HK-2 (cell line): ENCODE results near the gene LRMDA.

Experiments
- DNase-seq: peaks from one replicate; pipeline ENCODE4 v3.0.0-alpha.2; 2018; ENCODE audit not compliant: unreplicated experiment

Gene LRMDA

DNA sequence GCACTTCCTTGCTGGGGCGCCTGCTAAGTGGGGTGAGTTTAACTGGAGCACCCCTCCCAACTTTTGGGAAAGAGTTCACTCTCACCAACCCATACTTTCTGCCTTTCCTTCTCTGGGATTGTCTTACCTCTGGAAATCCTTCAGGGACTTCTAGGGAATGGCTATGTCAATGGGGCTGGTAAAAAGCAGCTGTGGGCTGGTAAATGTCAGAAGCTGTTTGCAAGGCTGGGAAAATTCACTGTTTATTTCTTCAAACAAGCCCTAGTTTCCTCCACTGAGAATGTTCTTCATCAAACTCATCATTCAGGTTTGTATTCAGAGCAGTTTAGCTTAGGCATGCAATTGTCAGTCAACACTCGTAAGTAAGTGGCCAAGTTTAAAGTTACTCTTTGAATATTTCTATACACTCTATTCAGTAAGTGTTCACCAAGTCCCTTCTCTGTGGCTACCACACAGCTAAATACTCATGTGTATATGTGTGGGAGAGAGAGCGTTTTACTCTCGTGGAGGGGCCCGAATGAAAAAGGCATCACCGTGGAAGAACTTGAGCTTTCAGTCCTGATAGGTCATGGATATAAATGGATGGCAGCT, 654.8 kb downstream of the LRMDA start:
- DNase-seq: no peak

DNA sequence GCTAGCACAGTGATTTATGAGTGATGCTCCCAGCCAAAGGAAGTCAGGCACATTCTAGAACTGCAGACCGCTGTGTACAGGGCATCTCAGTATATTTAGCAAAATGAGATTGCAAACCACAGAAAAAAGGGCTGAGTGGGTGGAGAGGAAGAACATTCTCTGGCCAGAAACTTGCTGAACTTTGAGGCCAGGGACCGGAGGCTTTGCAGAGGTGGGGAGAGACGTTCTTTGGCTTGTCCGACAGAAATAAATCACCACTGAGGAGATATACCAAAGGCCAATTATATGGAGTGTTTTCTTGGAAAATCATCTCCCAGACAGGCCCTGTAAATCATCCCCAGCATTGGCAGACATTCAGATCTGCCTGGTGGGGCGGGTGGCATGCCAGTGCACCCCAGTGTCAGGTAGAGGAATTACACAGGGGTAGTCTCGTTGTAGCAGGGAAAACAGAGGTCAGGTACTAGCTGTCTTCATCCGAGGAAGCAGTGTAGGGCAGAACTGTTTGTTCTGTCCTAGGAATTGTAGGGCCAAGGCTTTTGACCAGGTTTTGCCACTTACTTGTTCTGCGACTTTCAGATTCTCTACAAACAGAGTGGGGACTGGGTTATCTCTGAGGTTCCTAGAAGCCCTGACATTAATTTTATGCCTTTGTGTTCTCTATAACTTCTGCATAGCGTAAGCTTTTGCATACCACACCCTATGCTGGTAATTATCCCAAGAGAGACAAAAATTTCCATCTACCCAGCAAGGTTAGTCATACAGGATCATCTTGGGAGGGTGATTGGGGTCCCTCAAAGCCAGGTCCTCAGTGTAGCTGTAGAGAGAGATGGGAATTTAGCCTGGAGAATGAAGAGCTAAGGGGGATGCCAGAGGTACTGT, 655.6 kb downstream of the LRMDA start:
- peak; percentile 82 for DNase-seq

DNA sequence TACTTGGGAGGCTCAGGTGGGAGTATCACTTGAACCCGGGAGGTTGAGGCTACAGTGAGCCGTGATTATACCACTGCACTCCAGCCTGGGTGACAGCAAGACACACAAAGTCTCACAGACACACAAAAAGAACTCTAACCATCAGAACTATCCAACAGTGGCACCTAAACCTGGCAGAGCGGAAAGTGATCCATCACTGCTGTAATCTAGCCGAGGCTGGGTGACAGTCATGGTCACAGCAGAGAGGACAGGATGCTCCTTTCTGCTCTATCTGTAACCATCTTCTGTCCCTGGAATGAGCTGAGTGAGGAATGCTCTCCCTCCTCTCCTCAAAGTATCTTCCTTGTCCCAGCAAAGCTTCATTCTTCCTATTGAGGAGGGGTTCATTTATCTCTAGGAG, 656.6 kb downstream of the LRMDA start:
- DNase-seq: no peak

DNA sequence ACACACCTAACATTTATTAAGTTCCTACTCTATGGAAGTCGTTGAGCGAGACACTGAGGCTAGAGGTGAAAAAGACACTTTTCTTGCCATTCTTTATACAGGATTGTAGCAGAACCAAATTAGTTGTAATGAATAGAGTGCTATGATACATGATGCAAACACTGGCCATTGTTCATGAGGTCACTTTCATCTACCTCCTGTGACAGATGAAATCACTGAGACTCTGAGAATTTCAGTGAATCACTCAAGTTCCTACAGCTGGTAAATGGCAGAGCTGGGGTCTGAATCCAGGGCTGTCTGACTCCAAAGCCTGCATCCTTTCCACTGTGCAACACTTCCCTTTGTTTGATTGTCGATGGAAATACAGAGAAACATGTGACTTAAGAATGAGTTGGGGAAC, 657.6 kb downstream of the LRMDA start:
- DNase-seq: no peak

DNA sequence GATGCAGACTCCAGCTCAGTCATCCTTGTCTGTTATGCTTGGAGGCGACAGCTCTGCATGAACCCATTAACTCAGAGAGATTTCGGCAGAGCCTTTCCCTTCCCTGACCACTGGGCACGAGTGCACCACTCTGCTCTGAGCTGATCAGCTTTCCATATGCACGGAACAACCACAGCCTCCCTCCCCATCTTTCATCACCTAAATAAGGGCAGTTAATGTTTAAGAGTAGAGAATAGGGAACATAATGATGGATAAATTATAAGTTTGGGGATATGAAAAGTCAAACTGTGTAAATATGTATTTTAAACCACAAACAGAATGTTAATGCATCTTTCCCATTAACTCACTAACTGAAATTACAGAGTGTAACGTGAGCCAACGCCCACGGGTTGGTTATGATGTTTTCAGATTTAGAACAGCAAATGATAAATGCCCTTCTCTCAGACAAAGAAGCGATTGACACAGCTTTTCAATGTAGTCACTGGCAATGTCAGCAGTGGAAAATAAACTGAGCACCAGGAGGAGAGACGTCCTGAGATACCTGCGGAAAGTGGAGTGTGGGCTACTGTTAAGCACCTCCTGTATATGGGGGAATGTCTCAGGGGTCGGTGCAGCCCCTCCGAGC, 658.2 kb downstream of the LRMDA start:
- DNase-seq: no peak

DNA sequence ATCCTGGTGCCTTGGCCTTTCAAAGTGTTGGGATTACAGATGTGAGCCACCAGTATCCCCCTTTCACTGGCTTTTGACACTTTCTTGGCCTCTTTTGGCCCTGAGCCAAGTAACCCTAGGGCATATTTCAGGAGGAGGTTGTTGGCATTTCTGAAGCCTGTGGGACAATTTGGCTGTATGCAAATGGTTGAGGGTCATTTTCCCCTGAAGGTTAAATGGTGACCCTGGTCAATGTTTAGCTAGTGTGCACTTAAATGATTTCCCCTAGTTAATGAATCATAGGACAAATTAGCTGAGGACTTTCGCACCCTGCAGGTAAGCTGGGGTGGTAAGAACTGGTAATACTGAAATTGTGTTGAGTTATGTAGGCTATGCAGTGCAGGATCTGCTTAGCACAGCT, 660.5 kb downstream of the LRMDA start:
- no peak for DNase-seq

DNA sequence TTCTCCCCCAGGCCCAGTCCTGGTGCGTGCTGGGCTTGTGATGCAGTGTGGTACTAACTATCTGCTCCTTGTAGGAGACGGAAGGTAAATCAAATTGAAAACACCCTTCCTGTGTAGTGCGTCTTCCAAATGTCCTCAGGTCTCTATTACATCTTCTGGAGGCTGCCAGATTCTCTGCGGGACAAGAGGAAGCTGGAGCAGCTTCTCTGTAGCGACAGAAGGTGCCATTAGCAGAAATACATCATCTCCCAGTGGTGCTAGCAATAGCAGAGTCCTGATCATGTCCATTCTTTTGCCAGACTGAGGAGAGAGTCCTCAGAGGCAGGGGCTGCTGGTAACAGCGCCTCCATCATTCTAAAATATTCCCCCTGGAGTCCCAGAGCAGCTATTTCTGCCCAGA, 675.2 kb downstream of the LRMDA start:
- DNase-seq: no peak

DNA sequence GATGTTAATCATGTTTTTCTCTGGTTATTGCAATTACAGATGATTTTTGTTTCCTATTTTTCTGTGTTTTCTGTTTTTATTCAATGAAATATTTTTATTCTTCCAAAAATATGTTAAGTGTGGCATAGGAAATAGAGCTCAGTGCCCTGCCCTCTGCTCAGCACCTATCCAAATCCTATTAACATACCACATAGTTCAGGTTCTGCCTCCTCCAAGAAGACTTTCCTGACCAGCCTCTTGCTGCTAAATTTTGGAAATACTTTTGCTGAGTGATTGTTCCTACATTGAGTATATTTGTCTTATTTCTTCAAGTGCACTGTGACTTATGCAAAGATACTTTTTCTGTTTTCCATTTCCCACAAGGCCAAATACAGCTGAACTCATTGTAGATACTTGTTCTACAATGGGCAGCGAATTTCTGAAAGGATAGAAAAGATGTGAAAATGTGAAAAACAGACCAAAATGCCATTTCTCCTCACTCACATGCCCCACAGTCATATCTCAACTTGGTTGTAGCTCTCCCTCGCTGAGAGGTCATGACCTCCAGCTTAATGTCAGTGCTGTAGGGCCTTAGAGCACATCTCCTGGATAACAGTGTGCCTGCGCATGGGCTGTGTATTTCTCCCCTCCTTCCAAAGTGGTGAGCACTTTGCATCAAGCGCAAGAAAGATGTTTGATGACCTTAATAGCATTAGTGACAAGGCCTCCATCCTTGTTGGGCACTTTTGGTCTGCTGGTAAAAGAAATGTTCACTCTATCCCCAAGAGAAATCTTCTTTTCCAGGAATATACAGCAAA, 677.3 kb downstream of the LRMDA start:
- no peak for DNase-seq

DNA sequence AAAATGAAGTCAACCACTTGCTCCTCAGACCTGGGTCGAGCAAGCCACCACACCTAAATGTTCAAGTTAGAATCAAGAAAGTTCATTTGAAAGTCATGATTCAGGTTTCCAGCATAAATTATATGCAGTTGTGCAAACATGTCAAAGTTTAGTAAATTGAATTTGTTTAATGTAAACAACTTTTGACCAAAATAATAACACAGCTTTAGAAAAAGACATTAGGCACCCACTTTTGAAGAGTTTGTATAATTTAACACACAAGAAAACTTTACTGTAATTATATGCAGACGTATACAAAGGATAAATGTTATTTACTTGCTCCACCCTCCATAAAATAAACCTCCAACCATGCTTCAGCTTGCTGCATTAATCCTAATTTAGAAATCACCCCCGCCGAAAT, 680.0 kb downstream of the LRMDA start:
- no peak for DNase-seq

DNA sequence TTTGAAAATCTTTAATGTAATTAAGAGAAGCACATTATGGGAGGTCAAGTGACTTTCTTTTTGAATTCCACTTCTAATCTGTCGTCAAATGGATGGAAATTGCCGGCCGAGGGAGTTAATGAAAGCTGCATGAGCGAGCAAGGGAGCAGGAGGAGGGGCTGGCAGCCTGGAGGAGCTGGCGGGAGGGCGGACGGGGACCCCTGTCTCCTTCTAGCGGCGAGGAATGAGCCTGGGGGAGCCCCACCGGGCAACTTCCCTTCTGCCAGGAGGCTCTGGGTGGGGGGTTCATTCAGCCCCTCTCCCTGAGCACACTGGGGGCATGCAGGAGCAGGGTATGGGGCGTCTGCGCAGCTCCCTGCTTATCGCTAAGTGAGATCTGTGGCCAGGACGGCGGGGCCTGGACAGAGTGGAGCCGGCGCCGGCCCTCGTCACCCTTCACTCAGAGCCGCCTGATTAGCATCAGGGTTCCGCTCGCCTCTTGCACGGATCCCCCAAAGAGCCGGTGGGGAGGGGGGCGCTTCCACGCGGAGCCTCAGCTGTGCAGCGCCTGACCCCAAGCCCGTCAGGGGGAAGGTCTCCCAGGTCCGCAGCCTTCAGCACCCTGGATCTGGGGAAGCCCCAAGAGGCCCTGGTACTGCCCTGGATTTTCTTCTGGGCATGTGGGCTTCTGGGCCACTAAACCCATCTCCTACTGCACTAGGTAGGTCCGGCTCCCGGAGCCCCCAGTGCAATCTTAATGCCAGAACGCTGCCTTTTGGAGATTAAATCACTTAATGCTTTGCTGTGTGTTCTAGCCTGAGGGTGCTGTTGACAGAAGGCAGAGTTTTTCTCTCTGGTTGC, 680.8 kb downstream of the LRMDA start:
- DNase-seq: no peak

DNA sequence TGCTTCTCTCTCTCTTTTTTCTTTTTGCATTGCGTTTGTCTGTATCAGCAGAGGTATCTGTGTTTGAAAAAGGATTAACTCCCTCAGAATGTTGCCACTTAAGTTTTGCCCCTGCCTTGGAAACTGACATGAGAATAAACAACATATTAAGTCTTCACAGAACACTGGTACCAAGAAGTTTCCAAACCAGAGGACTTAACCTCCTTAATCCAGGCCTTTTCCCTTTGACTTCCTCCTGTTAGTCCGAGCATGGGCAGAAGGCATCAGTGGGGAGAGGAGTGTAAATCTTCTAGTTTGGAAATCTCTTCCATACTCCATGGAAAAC, 681.4 kb downstream of the LRMDA start:
- DNase-seq: no peak

DNA sequence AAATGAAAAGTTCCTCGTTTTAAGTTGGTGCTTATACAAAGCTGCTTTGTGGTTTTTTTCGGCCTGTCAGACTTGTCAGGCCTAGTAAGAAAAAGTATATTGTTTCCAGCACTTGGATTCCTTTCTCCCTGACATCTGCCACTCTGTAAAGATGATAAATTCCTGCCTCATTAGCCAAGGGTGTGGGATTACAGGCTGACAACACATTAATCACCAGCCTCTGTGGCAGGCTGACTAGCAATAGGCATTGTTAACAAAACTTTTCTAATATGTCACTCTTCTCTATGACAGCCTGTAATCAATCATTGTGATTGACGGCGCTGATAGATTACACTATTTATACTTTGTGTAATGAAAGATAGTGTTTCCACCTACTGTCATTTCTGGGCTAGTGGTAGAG, 682.5 kb downstream of the LRMDA start:
- DNase-seq: peak; percentile 16

DNA sequence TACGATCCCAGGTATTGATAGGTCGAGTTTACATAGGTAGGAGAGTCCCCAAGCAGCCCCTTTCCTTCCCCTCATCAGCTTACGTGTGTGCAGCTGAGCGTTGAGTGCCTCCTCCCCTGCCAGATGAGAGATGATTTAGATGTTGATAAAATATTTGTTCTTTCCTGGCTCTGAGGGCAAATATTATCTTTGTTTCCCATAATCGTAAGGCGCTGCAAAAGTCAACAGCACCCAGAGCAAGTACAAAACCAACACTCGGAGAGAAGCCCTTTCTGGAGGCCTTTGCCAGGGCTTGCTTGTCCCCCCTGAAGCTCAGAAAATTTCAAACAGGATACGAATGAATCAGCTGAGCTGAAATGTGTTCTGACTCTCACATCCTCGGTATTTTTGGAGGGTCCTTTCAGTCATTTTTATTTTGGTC, 683.2 kb downstream of the LRMDA start:
- DNase-seq: no peak

DNA sequence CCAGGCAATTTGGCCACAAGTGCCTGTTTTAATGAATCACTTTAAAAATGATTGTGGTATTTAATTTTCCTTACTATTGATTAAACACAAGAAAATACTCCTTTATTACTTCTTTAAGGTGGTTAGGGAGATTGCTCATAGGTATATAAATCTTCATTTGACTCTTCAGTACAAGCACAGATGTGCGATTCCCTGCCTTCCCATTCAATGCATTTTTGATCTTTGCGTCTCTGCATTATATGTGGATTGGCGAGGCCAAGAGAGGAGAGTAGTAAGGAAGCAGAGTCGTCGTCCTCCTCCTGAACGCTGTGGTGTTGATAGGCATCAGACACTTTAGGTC, 683.7 kb downstream of the LRMDA start:
- DNase-seq: no peak

DNA sequence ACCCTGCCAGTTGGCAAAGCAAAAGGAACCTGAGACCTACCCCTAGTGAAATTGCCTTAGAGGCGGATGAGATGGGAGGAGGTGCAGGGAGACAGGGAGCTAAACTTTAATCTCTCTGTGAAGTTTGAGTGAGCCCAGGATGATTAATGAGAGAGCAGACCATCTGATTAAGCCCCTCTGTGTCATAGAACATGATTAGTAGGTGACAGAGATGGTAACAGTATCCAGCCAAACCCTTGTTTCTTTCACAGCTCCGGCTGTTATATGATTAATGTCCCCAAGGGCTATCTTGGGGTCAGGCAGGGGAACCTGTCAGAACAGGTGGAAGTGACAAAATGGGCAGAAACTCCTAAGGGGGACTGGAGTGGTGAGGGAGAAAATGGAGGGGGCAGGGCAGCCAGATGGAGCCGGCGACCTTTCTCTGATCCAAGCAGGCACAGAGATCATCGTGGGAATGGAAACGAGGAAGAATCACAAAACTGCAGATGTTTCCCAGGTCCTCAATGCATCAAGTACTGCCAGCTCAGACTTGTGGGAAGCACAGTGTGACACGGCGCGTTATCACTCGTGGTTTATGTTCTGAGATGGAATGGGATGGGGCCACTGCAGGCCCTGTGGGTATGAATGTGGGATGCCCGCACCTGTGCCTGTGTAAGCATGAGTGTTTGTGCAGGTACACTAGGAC, 684.2 kb downstream of the LRMDA start:
- peak; percentile 11 for DNase-seq

DNA sequence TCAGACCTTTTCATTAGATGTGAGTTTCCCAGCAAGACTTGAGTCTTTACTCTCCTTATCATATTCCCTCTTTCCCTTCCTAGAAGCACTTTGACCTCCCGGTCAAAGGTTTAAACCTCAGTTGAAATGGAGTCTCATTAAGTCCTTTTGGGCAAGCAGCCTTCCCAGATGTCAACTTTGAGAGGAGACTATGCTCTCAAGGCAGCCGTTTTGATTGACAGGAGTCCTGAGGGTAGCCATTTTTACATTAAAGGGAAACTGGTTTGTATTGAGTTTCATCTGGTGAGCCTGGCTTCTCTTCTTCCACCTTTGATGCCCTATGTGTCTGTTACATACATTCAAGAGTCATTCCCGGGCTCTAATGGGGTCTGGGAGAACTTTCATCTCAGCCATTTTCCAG, 685.1 kb downstream of the LRMDA start:
- no peak for DNase-seq

DNA sequence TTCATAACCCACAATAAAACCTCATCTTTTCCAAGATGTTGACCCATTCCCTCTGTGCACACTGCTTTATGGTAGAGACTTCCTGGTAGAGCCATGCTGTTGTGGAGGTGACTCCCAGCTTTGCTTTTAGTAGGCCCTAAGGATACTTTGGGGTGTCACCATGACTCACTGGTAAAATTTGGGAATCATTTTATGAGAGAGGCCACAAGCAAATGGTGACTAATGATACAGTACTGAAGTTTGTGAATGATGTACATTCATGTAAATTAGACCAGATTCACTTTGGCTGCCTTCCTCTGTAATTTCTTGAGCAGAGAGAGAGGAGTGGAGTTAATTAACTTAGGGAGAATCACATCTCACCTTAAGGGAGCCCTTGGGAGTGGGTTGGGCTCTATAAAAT, 686.5 kb downstream of the LRMDA start:
- no peak for DNase-seq

DNA sequence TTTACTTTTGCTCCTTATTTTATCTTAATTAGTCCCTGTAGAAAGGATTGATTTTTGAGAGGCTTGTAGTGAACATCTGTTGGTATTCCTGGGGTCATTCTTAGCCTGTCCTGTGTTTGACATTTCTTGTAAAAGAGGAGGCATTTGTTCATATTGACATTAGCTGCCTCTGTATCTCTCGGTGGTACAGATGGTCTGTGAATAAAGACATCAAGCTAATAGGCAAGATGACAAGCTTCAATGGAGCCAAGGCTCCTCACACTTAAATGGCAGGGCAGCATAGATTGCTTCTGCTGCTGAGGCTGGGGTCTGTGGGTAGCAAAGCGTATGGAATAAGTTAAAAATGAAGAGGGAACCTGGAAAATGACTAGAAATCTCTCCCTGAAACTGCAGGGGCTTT, 687.6 kb downstream of the LRMDA start:
- no peak for DNase-seq

DNA sequence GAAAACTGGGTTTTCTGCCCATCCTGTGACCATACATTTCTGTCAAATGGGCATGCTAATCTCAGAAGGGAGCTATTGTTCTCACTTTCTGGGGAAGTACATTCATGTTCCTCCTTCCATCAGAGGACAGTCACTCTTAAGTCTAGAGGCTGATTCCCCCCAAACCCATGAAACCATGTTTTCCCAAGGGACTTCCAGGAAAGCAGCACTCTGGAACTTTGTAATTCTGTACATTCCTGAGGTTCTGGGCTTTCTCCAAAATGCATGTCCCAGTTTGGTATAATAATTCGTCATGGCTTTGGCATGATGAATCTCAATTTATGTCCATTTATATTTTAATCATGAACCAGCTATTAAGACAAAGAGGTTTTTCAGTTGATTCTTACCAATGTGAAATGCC, 688.1 kb downstream of the LRMDA start:
- DNase-seq: no peak

DNA sequence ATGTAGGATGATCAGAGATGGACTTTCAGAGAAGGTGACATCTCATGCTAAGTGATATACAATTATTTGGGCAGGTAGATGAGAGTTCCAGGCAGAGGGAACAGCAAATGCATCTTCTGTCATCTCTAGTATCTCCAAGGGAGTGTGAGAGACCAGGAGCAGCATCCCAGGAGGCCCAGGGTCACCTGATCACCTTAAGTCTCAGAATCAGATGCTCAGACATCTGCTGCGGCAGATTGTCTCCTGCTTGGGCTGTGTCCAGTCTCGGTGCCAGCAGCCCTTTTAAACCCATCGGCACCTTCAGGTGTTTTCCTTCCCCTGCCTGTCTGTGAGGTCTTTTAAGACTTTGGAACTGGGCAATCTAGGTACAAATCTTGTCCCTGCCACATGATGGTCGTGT, 690.6 kb downstream of the LRMDA start:
- no peak for DNase-seq

DNA sequence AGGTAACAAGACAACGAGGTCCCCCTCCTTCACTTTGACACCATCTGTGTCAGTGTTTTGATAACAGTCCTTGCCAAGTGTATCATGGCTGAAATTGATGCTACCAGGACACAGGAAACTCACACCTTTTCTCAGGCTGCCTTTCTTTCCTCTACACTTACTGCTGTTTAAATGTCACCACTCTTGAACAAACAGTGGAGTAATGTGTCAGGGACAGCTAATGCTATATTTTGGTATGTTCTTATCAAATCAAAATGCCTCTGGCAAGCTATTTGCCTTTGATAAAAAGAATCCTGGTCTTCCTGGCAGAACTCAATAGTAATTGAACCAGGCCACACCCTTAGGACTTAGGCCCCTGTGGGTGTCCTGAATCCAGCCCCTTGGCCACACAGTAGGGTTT, 692.9 kb downstream of the LRMDA start:
- DNase-seq: no peak
